Body of pancreas (tissue), 4 donors: ENCODE data around the gene FLAD1. TPM values are rescaled to one million over a fixed set of nuclear protein-coding genes. Genes with fewer than 3 reads are reported as not detected.

ENCODE experiments used
- ATAC-seq: fragments of 150-250 bp; one replicate; pipeline ENCODE4 v1.9.1; 2016
- DNase-seq, 4 donors: peaks; one replicate each; pipeline ENCODE4 v3.0.0-alpha.2; 2019
- H3K27ac ChIP-seq, 4 donors: fragments of 200-600 bp; sonication (generic); 1 replicate in 3 of 4; 2 replicates in 1 of 4; pipeline versions ENCODE4 v1.5.1 to v1.6.1; 2016 to 2019; ENCODE audit warnings: mild to moderate bottlenecking in 1 of 4, mixed read lengths in 1 of 4, moderate library complexity in 1 of 4
- H3K27me3 ChIP-seq, 2 donors: fragments of 200-600 bp; sonication (generic); one replicate each; pipeline ENCODE4 v1.6.0; 2016; ENCODE audit warnings: mild to moderate bottlenecking in 1 of 2
- H3K36me3 ChIP-seq, 2 donors: fragments of 200-600 bp; sonication (generic); replicated peaks in 1 of 2; 2 replicates each; pipeline ENCODE4 v1.5.1; 2016; ENCODE audit warnings: low read depth in 2 of 2; ENCODE audit not compliant: insufficient read depth in 1 of 2
- H3K4me1 ChIP-seq: fragments of 200-600 bp; sonication (generic); one replicate; pipeline ENCODE4 v1.6.0; 2016
- H3K4me3 ChIP-seq, 2 donors: fragments of 200-600 bp; sonication (generic); 1 replicate in 1 of 2; 2 replicates in 1 of 2; pipeline ENCODE4 v1.5.1; 2016 to 2019
- H3K9me3 ChIP-seq, 3 donors: fragments of 200-600 bp; sonication (generic); 1 replicate in 2 of 3; 2 replicates in 1 of 3; pipeline ENCODE4 v1.5.1; 2016
- CTCF ChIP-seq, 7 experiments: fragments of 450-650 bp in 4 of 7; fragments of 200-600 bp in 3 of 7; sonication (generic) in 3 of 7; IDR thresholded peaks; one replicate each; pipeline ENCODE4 v1.5.1; 2016 to 2019; ENCODE audit warnings: antibody characterized with exemption in 7 of 7
- POLR2A ChIP-seq, 3 donors: fragments of 450-650 bp; IDR thresholded peaks; one replicate each; pipeline ENCODE4 v1.6.1; 2016; ENCODE audit warnings: antibody characterized with exemption in 3 of 3, mild to moderate bottlenecking in 2 of 3
- WGBS, 2 donors: methylation state at CpG; one replicate each; pipeline ENCODE4 v1.1.5; 2017; 5-methylcytosine and 5-hydroxymethylcytosine counted together
- intact Hi-C: fragments of 100-400 bp; cut with DNase I; formaldehyde crosslinking; loops from one replicate; pipeline ENCODE4 v1.15.1; 2023
- total RNA-seq, 2 donors: library from RNA; depleted of rRNA; stranded (reverse); fragments of >200 nt; gene quantifications; one replicate each; pipeline ENCODE4 v1.1.0, GENCODE V29; 2016

Gene FLAD1
- total RNA-seq, 2 donors from 2014 or later = 10.1 to 51.4 TPM

- DNase-seq (no peak), ATAC-seq (no peak)
- Histone ChIP-seq H3K4me1 (peaks cover 31% of the 10 kb centered on the region), H3K27me3 (no peaks in the 10 kb centered on the region), H3K9me3 (no peaks in the 10 kb centered on the region), H3K36me3 (no peaks in the 10 kb centered on the region), H3K4me3 (no peak overlapping the region), H3K27ac (peak overlapping the region in 2 of 4 donors; percentile 82)
- no peak for TF ChIP-seq POLR2A (IDR thresholded peaks at IDR 0.05)
- TF ChIP-seq CTCF (IDR thresholded peaks at IDR 0.05) = no peak
- WGBS, 2 donors = 64 to 84% methylated on average over 4 to 8 of the region's 8 CpGs
- intact Hi-C loops = no loop called here
Measured at GRCh38 chr1:154940651-154941194, 42.4 kb upstream of the FLAD1 start.

- Histone ChIP-seq H3K9me3 (no peaks in the 10 kb centered on the region), H3K27ac (peak overlapping the region; percentile 48 to 82 (median 66)), H3K27me3 (no peaks in the 10 kb centered on the region), H3K4me3 (no peak overlapping the region), H3K4me1 (peaks cover 27% of the 10 kb centered on the region), H3K36me3 (no peaks in the 10 kb centered on the region)
- ATAC-seq = no peak
- TF ChIP-seq CTCF (IDR thresholded peaks at IDR 0.05) (no peak), POLR2A (IDR thresholded peaks at IDR 0.05) (no peak)
- intact Hi-C loops = no loop called here
- peak; percentile 68 to 86 (median 80) for DNase-seq
- 27 to 45% methylated on average over 3 to 5 of the region's 5 CpGs for WGBS, 2 donors
Measured at GRCh38 chr1:154941333-154942013, 41.7 kb upstream of the FLAD1 start.

GRCh38 chr1:154943649-154944400 lies 39.3 kb upstream of the FLAD1 start:
- Histone ChIP-seq H3K4me3 (no peak overlapping the region), H3K27ac (peak overlapping the region in 1 of 4 donors; percentile 21), H3K36me3 (peaks cover 0 to 3% of the 10 kb centered on the region in 2 donors), H3K4me1 (peaks cover 19% of the 10 kb centered on the region), H3K9me3 (no peaks in the 10 kb centered on the region), H3K27me3 (no peaks in the 10 kb centered on the region)
- 38 to 40% methylated on average over 5 to 6 of the region's 6 CpGs for WGBS, 2 donors
- peak; percentile 47 to 63 (median 55) for TF ChIP-seq CTCF (IDR thresholded peaks at IDR 0.05)
- no peak for TF ChIP-seq POLR2A (IDR thresholded peaks at IDR 0.05)
- DNase-seq (peak in 2 of 4 donors; percentile 32 to 53), ATAC-seq (no peak)
- intact Hi-C loops = no loop called here

GRCh38 chr1:154944401-154945159 lies 38.6 kb upstream of the FLAD1 start:
- H3K27ac ChIP-seq = peak overlapping the region in 1 of 4 donors; percentile 21
- H3K9me3 ChIP-seq = no peaks in the 10 kb centered on the region
- H3K4me1 ChIP-seq = peaks cover 19% of the 10 kb centered on the region
- no peak overlapping the region for H3K4me3 ChIP-seq
- peaks cover 0 to 3% of the 10 kb centered on the region in 2 donors for H3K36me3 ChIP-seq
- ATAC-seq (no peak), DNase-seq (no peak)
- H3K27me3 ChIP-seq = no peaks in the 10 kb centered on the region
- intact Hi-C loops = no loop called here
- no peak for TF ChIP-seq CTCF (IDR thresholded peaks at IDR 0.05)
- TF ChIP-seq POLR2A (IDR thresholded peaks at IDR 0.05) = no peak
- WGBS, 2 donors = 40 to 51% methylated on average over 7 to 9 of the region's 9 CpGs
